GM19468 (cell line): ENCODE measurements around the gene AIF1.

Source experiments
- ATAC-seq: cut with Tn5 transposase; IDR thresholded peaks from one replicate; pipeline ENCODE4 v1.9.1; 2021; ENCODE audit warnings: mild to moderate bottlenecking, moderate library complexity, moderate number of reproducible peaks; ENCODE audit not compliant: unreplicated experiment; ENCODE audit errors: extremely low read depth

The AIF1 gene

GRCh38 chr6:31639449-31639861, 24.4 kb downstream of the AIF1 start:
- no peak for ATAC-seq

GRCh38 chr6:31640612-31641011, 25.6 kb downstream of the AIF1 start:
- ATAC-seq = no peak

GRCh38 chr6:31641370-31641769, 26.3 kb downstream of the AIF1 start:
- no peak for ATAC-seq

GRCh38 chr6:31642798-31643570, 27.9 kb downstream of the AIF1 start:
- no peak for ATAC-seq

- ATAC-seq = no peak
These were observed 28.9 kb downstream of the AIF1 start for GRCh38 chr6:31643818-31644454.

GRCh38 chr6:31645325-31645724, 30.3 kb downstream of the AIF1 start:
- no peak for ATAC-seq

GRCh38 chr6:31651602-31652191, 36.7 kb downstream of the AIF1 start:
- no peak for ATAC-seq

- no peak for ATAC-seq
These were observed 38.1 kb downstream of the AIF1 start for GRCh38 chr6:31652925-31653724.

GRCh38 chr6:31654574-31655348, 39.7 kb downstream of the AIF1 start:
- ATAC-seq = no peak

- no peak for ATAC-seq
These were observed 40.6 kb downstream of the AIF1 start, which contains the start of gene APOM for GRCh38 chr6:31655349-31656237. Gene APOM, plus strand, starts transcription at chr6:31655894. Its CDS starts 73 bp downstream, at chr6:31655967.

- ATAC-seq = no peak
These were observed 42.5 kb downstream of the AIF1 start for GRCh38 chr6:31657406-31658157.

- no peak for ATAC-seq
These were observed 43.2 kb downstream of the AIF1 start for GRCh38 chr6:31658158-31658688.

- no peak for ATAC-seq
These were observed 44.1 kb downstream of the AIF1 start for GRCh38 chr6:31658983-31659648.

- ATAC-seq = no peak
These were observed 44.8 kb downstream of the AIF1 start for GRCh38 chr6:31659649-31660380.

GRCh38 chr6:31660381-31661261, 45.6 kb downstream of the AIF1 start, which contains the start of gene C6orf47:
Gene C6orf47, minus strand, starts transcription at chr6:31660778. Its CDS starts 831 bp downstream, at chr6:31659947.
- ATAC-seq = peak; percentile 40
